WTC11 (cell line): ENCODE data around the gene UQCRHL. TPM values are rescaled to one million over a fixed set of nuclear protein-coding genes. Genes with fewer than 3 reads are reported as not detected.

ENCODE experiments used
- ATAC-seq: fragments of 200-7000 bp; cut with Tn5 transposase; 2 replicates; pipeline ENCODE4 v1.10.0; 2021; ENCODE audit warnings: mild to moderate bottlenecking, moderate library complexity
- CTCF ChIA-PET: fragments of 300-600 bp; sonication (Branson Sonifier 250); formaldehyde crosslinking; loops from one replicate; lab custom pipeline; 2021; ENCODE audit warnings: antibody characterized with exemption; lab: Charles Lee
- POLR2A ChIA-PET: fragments of 350-600 bp; sonication (Branson Sonifier 250); formaldehyde crosslinking; loops from one replicate; lab custom pipeline; 2021; ENCODE audit warnings: antibody characterized with exemption; lab: Charles Lee
- DNase-seq: peaks from one replicate; pipeline ENCODE4 v3.0.0; 2021; ENCODE audit warnings: low spot score
- H3K27ac Mint-ChIP-seq: 2 replicates; pipeline ENCODE4 v1.8.0; 2021; ENCODE audit warnings: mixed read lengths
- H3K27me3 Mint-ChIP-seq: 2 replicates; pipeline ENCODE4 v1.8.0; 2021; ENCODE audit warnings: low read depth, mild to moderate bottlenecking, moderate library complexity, mixed read lengths
- H3K36me3 Mint-ChIP-seq: 2 replicates; pipeline ENCODE4 v1.8.0; 2021; ENCODE audit warnings: mixed read lengths
- H3K4me1 Mint-ChIP-seq: 2 replicates; pipeline ENCODE4 v1.8.0; 2022; ENCODE audit warnings: mixed read lengths
- H3K4me3 Mint-ChIP-seq: 2 replicates; pipeline ENCODE4 v1.8.0; 2021; ENCODE audit warnings: mild to moderate bottlenecking, moderate library complexity, mixed read lengths
- H3K9me3 Mint-ChIP-seq: 2 replicates; pipeline ENCODE4 v1.8.0; 2021; ENCODE audit warnings: mixed read lengths
- AR ChIP-seq: fragments of 250-450 bp; sonication (Bioruptor Pico); IDR thresholded peaks from 2 replicates; pipeline ENCODE4 v1.9.0; 2021; ENCODE audit warnings: mild to moderate bottlenecking
- ATF1 ChIP-seq: sonication (generic); formaldehyde crosslinking; IDR thresholded peaks from 2 replicates; pipeline ENCODE4 v1.8.1; 2023; ENCODE audit warnings: mild to moderate bottlenecking, moderate library complexity, missing genetic modification reagents
- CREB1 ChIP-seq: sonication (generic); formaldehyde crosslinking; IDR thresholded peaks from 2 replicates; pipeline ENCODE4 v1.8.0; 2023; ENCODE audit warnings: mild to moderate bottlenecking, missing genetic modification reagents
- ELF4 ChIP-seq: sonication (generic); formaldehyde crosslinking; IDR thresholded peaks from 2 replicates; pipeline ENCODE4 v1.8.1; 2022; ENCODE audit warnings: low read depth, mild to moderate bottlenecking, moderate library complexity, missing genetic modification reagents
- FOXJ3 ChIP-seq: sonication (generic); formaldehyde crosslinking; IDR thresholded peaks from 2 replicates; pipeline ENCODE4 v1.9.0; 2021; ENCODE audit warnings: missing genetic modification reagents, mild to moderate bottlenecking, borderline replicate concordance
- JAZF1 ChIP-seq: fragments of 250-450 bp; sonication (Bioruptor Pico); IDR thresholded peaks from 2 replicates; pipeline ENCODE4 v1.9.0; 2021; ENCODE audit warnings: moderate library complexity, mild to moderate bottlenecking, inconsistent platforms
- MLX ChIP-seq: sonication (generic); formaldehyde crosslinking; IDR thresholded peaks from 2 replicates; pipeline ENCODE4 v1.8.1; 2023; ENCODE audit warnings: mild to moderate bottlenecking, missing genetic modification reagents, moderate library complexity
- NFYB ChIP-seq: sonication (generic); formaldehyde crosslinking; conservative IDR thresholded peaks from 2 replicates; pipeline ENCODE4 v1.8.0; 2022; ENCODE audit warnings: low read depth, missing genetic modification reagents
- PREB ChIP-seq: sonication (generic); formaldehyde crosslinking; IDR thresholded peaks from 2 replicates; pipeline ENCODE4 v1.8.1; 2022; ENCODE audit warnings: mild to moderate bottlenecking, missing genetic modification reagents, moderate library complexity, borderline replicate concordance
- RELA ChIP-seq: sonication (generic); formaldehyde crosslinking; IDR thresholded peaks from 2 replicates; pipeline ENCODE4 v1.8.1; 2022; ENCODE audit warnings: missing genetic modification reagents, mild to moderate bottlenecking, borderline replicate concordance
- SMAD3 ChIP-seq: sonication (generic); formaldehyde crosslinking; IDR thresholded peaks from 2 replicates; pipeline ENCODE4 v1.8.0; 2022; ENCODE audit warnings: missing genetic modification reagents, mild to moderate bottlenecking, borderline replicate concordance
- SOX15 ChIP-seq: fragments of 250-450 bp; sonication (Bioruptor Pico); IDR thresholded peaks from 2 replicates; pipeline ENCODE4 v1.9.0; 2021; ENCODE audit warnings: mild to moderate bottlenecking
- ZNF138 ChIP-seq: sonication (generic); formaldehyde crosslinking; conservative IDR thresholded peaks from 2 replicates; pipeline ENCODE4 v1.8.1; 2022; ENCODE audit warnings: mild to moderate bottlenecking, moderate library complexity, missing genetic modification reagents
- ZNF232 ChIP-seq: sonication (generic); formaldehyde crosslinking; IDR thresholded peaks from 2 replicates; pipeline ENCODE4 v1.8.0; 2022; ENCODE audit warnings: mild to moderate bottlenecking, missing genetic modification reagents
- ZNF416 ChIP-seq: fragments of 250-450 bp; sonication (Bioruptor Pico); IDR thresholded peaks from 2 replicates; pipeline ENCODE4 v1.9.0; 2021; ENCODE audit warnings: mild to moderate bottlenecking, inconsistent platforms
- ZNF532 ChIP-seq: fragments of 250-450 bp; sonication (Bioruptor Pico); IDR thresholded peaks from 2 replicates; pipeline ENCODE4 v1.9.0; 2021; ENCODE audit warnings: mild to moderate bottlenecking, borderline replicate concordance
- total RNA-seq: library from RNA; stranded (reverse); gene quantifications from 3 replicates; pipeline ENCODE4 v1.2.3, GENCODE V29; 2021
- TF ChIP-seq, protein P1 (sequence below): sonication (generic); formaldehyde crosslinking; IDR thresholded peaks from 2 replicates; pipeline ENCODE4 v1.8.0; 2022; ENCODE audit warnings: mild to moderate bottlenecking, missing genetic modification reagents
- TF ChIP-seq, protein P2 (sequence below): sonication (generic); formaldehyde crosslinking; IDR thresholded peaks from 2 replicates; pipeline ENCODE4 v1.8.1; 2023; ENCODE audit warnings: mild to moderate bottlenecking, moderate library complexity, missing genetic modification reagents

Gene UQCRHL
- total RNA-seq, 1 experiment from 2014 or later: 3.8 TPM

DNA sequence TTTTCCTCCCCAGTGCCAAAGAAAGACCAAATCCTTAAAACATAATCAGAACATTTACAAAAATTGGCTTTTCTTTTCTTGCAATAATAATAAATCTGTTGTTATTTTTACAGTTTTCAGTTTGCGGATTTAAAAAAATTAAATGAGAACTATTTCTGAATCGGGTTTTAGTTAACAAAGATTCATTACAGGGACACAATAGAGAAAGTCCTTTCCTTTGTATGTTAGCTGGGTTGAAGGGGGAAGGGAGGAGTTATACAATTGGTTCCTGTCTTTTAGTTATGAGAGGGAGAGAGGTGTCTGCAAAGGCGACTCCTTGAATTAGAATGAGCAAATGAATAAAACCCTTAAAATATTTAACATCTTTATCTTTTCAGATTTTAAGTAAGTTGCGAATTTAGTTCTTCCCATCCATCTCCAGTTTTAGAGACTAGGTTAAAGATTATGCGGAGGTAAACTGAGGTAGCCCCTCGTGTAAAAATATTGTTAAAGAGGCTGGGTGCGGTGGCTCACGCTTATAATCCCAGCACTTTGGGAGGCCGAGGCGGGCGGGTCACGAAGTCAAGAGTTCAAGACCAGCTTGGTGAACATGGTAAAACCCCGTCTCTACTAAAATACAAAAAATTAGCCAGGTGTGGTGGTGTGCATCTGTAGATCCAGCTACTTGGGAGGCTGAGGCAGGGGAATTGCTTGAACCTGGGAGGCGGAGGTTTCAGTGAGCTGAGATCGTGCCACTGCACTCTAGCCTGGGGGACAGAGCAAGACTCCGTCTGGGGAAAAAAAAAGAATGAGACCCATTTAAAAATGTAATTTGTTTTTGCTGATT lies 44.0 kb upstream of the UQCRHL start (continued):
- TF ChIP-seq ZNF532 (CRISPR knock-in tag): no peak
- TF ChIP-seq JAZF1: no peak
- TF ChIP-seq ELF4 (CRISPR knock-in tag): no peak
- no peak for TF ChIP-seq ZNF416 (CRISPR knock-in tag)
- TF ChIP-seq CREB1 (CRISPR knock-in tag): no peak
- TF ChIP-seq ZNF232 (CRISPR knock-in tag): no peak
- TF ChIP-seq, protein P1, sequence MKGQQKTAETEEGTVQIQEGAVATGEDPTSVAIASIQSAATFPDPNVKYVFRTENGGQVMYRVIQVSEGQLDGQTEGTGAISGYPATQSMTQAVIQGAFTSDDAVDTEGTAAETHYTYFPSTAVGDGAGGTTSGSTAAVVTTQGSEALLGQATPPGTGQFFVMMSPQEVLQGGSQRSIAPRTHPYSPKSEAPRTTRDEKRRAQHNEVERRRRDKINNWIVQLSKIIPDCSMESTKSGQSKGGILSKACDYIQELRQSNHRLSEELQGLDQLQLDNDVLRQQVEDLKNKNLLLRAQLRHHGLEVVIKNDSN: no peak
- TF ChIP-seq, protein P2, sequence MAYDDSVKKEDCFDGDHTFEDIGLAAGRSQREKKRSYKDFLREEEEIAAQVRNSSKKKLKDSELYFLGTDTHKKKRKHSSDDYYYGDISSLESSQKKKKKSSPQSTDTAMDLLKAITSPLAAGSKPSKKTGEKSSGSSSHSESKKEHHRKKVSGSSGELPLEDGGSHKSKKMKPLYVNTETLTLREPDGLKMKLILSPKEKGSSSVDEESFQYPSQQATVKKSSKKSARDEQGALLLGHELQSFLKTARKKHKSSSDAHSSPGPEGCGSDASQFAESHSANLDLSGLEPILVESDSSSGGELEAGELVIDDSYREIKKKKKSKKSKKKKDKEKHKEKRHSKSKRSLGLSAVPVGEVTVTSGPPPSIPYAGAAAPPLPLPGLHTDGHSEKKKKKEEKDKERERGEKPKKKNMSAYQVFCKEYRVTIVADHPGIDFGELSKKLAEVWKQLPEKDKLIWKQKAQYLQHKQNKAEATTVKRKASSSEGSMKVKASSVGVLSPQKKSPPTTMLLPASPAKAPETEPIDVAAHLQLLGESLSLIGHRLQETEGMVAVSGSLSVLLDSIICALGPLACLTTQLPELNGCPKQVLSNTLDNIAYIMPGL (CRISPR knock-in tag): no peak

DNA sequence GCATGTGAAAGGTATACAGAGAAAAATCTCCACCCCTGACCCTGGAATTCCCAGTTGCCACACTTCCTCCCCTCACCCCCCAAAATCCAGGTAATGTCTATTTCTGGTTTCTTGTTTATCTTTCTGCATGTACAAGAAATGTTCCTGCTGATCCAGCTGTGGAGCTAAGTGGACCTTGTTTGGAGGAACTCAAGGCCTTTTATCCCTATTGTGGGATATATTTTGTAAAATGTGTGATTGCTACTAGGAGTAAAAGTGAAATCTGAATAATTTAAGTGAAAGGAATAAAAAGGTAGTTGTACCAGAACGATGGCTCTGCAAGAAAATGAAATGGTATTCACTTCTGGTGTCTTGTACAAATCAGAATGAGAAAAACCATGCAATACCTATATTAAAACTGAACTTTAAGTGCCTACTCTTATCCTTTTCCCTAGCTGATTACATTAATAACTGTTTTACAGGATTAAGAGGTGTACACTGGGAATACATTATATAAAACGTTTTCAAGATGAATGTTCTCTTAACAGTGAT lies 43.1 kb upstream of the UQCRHL start:
- peak overlapping the region; percentile 92 for H3K4me3 Mint-ChIP-seq
- H3K36me3 Mint-ChIP-seq: no peaks in the 10 kb centered on the region
- DNase-seq: no peak
- no peaks in the 10 kb centered on the region for H3K9me3 Mint-ChIP-seq
- peaks cover 5% of the 10 kb centered on the region; the same call in 1 of the 2 replicates for H3K27me3 Mint-ChIP-seq
- POLR2A ChIA-PET: interaction anchor here (0.6 to 2.0 kb wide), 4 partner anchors 16 to 36 kb away, joined by 4 to 7 read pairs (median 6); no protein-coding TSS in a partner anchor
- H3K4me1 Mint-ChIP-seq: peaks cover 27% of the 10 kb centered on the region
- CTCF ChIA-PET: interaction anchor here (1.7 to 4.5 kb wide), 3 partner anchors 26 to 47 kb away, joined by 5 to 20 read pairs (median 8); no protein-coding TSS in a partner anchor
- peak overlapping the region; percentile 91 for H3K27ac Mint-ChIP-seq
- no peak for ATAC-seq
- TF ChIP-seq PREB: no peak
- TF ChIP-seq MLX: no peak
- no peak for TF ChIP-seq ZNF416 (CRISPR knock-in tag)
- TF ChIP-seq CREB1 (CRISPR knock-in tag): no peak
- TF ChIP-seq SOX15: no peak
- no peak for TF ChIP-seq NFYB (CRISPR knock-in tag)
- no peak for TF ChIP-seq ATF1 (CRISPR knock-in tag)
- TF ChIP-seq, protein P2 (CRISPR knock-in tag): no peak
- TF ChIP-seq SMAD3: no peak
- TF ChIP-seq FOXJ3 (CRISPR knock-in tag): no peak
- no peak for TF ChIP-seq AR
- no peak for TF ChIP-seq RELA (CRISPR knock-in tag)
- TF ChIP-seq ZNF138 (CRISPR knock-in tag): no peak
